ENCODE data around the gene SFXN3. TPM values are rescaled to one million over a fixed set of nuclear protein-coding genes. Genes with fewer than 3 reads are reported as not detected.
A peak's percentile ranks its signal among the peaks of the same experiment; 100 is the strongest.
"Not testable (repeated sequence)": the region's sequence is repeated elsewhere in the genome, so short reads cannot be mapped to it uniquely, and the experiment has no call there.

The SFXN3 gene
- total RNA-seq, 4 donors from 2014 or later = 55.5 to 127 (median 79.6) TPM

DNA sequence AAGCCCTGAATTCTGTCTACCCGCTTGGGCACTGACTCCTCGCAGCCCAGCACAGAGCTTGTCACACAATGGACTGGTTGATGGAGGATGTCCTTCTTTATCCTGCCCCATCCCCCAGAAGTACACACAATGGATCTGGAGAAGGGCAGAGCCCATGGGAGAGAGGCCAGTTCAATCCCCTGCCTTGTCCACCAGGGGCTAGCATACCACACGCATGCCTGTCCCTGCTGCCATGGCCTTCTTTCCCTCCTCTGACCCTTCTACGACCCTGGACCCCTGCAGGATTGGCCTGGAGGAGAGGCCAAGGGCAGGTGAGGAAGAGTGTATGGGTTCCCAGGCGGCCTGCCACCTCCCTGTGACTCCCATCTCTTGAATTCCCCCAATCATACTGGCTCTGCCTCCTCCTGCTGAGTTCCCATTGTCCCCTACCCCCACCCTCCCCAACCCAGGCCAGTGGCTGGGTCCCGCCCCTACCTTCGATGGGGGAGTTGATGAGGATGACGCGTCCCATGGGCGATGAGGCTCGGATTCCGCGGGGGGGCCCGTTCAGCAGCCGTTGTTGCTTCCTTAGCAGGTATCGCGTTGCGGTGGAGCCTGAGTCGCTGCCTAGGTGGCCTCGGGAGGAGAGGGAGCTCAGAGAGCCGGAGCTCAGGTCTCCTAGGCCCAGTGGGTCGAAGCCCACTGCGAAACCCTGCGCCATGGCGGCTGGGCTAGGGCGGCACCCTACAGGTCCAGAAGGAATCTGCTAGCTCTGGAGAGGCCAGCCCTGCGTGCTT lies 1.3 kb upstream of the SFXN3 start:
- no peak for DNase-seq (ENCODE audit: low spot score in 2 of 2)

DNA sequence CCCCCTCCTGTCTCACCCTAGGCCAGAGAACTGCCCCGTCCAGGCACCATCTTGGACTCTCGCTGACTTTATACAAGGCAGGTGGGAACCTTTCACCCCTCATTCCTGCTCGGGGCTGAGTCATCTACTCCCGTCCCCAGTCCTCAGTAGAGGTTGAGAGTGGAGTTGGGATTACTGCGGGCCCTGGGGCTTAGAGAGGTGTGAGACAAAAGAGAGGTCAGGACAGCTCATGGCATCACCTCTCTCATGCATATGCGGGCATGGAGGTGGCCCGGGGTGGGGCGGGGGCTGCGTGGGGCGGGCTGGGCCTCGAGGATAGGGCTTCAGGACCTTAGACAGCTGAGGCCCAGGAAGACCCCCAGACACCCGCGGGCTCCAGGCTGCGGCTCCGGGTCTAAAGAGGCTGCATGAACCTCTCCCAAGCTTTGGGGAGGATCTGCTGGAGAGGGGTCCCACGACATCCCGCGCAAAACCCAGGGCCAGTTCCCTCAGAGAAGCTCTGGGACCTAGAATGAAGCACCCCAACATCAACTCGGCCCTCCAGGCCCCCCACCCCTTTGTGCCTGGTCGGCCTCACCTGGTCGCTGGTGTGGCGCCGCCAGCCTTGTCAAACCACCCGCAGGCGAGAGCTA lies 422 bp upstream of the SFXN3 start:
- DNase-seq (ENCODE audit: low spot score in 2 of 2) = peak in 1 of 2 donors; percentile 86
- TF ChIP-seq POLR2A (IDR thresholded peaks at IDR 0.05) = no peak
- TF ChIP-seq, protein P1, sequence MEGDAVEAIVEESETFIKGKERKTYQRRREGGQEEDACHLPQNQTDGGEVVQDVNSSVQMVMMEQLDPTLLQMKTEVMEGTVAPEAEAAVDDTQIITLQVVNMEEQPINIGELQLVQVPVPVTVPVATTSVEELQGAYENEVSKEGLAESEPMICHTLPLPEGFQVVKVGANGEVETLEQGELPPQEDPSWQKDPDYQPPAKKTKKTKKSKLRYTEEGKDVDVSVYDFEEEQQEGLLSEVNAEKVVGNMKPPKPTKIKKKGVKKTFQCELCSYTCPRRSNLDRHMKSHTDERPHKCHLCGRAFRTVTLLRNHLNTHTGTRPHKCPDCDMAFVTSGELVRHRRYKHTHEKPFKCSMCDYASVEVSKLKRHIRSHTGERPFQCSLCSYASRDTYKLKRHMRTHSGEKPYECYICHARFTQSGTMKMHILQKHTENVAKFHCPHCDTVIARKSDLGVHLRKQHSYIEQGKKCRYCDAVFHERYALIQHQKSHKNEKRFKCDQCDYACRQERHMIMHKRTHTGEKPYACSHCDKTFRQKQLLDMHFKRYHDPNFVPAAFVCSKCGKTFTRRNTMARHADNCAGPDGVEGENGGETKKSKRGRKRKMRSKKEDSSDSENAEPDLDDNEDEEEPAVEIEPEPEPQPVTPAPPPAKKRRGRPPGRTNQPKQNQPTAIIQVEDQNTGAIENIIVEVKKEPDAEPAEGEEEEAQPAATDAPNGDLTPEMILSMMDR (IDR thresholded peaks at IDR 0.05) = no peak
- 9 to 15% methylated on average over 10 to 18 of the region's 25 CpGs for WGBS, 2 donors
- intact Hi-C loops (cut with DNase I; ENCODE audit: low total_unique reads) = no loop called here
- H3K4me3 ChIP-seq (ENCODE audit: low read depth, poor library complexity, severe bottlenecking) = no peak overlapping the region

More for the DNA sequence above, 1.3 kb upstream of the SFXN3 start:
- no peak for TF ChIP-seq POLR2A (IDR thresholded peaks at IDR 0.05)
- TF ChIP-seq, protein P1 (IDR thresholded peaks at IDR 0.05) = no peak
- H3K4me3 ChIP-seq (ENCODE audit: low read depth, poor library complexity, severe bottlenecking) = no peak overlapping the region
- intact Hi-C loops (cut with DNase I; ENCODE audit: low total_unique reads) = no loop called here
- WGBS, 2 donors = 68 to 71% methylated on average over 21 to 27 of the region's 27 CpGs

DNA sequence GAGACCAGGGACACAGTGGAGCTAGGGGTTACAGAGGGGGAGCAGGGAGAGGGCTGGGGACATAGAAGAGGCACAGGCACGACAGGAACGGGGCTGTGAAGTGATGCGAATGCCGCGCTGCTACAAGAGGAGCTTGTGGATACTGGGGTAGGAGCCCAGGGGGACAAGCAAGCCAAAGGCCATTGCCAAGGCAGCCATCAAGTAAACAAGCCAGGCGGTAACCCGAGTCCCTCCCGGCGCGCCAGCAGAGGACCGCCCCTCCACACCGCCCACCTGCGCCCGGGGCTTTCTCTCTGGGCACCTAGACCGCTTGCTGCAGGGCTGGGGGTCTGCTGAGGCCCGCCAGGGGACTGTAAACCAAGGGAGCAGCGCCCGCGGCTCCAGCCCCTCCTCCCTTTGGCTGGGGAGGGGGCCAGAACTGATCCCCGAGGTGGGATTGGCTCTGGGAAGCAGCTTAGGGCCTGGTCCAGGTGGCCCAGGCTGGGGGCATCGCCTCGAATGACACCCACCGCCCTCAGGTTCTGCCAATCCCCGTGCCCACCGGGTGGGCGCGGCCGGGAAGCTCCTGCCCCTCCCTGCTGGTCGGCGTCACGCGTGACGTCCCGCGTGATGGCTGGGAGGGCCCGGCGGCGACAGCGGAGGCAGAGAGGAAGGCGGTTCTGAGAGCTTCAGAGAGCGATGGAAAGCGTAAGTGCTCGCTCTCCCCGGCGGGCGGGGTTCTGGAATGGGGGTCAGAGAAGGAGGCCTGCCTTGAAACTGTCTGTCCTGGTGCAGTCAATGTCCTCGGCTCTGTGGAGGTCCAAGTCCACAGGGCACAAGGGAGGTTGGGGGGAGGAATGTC lies 982 bp downstream of the SFXN3 start:
- WGBS, 2 donors = 0% methylated on average over 40 to 42 of the region's 47 CpGs
- TF ChIP-seq POLR2A (IDR thresholded peaks at IDR 0.05) = peak in 1 of 2 donors; percentile 1
- TF ChIP-seq, protein P1 (IDR thresholded peaks at IDR 0.05) = no peak
- intact Hi-C loops (cut with DNase I; ENCODE audit: low total_unique reads) = no loop called here
- peak overlapping the region; percentile 81 for H3K4me3 ChIP-seq (ENCODE audit: low read depth, poor library complexity, severe bottlenecking)
- DNase-seq (ENCODE audit: low spot score in 2 of 2) = peak; percentile 86 to 97

DNA sequence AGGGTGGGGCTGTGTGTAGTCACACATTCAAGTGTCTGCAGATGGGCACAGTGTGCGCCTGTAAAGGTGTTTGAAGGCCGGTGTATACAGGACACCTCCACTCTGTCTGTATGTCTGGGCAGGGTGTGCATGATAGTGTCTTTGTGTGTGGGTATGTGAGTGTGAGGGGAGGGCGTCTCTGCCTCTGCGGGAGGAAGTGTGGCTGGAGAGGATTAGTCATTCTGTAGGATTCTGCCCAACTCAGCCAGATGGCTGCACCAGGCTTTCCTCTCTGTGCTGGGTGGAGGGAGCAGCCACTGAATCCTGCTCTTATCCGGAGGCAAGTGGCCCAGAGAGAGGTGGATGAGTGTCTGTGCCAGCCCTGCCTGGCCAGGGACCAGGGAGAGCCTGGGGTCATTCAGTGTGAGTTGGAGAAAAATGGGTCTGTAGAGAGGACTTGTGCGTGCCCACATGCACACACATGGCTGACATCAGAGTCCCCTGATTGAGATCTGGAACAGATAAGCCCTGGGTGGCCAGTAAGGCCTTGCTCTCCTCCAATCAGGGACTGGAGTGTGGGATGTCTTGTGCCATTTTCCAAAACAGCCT lies 1.7 kb downstream of the SFXN3 start:
- TF ChIP-seq, protein P1 (IDR thresholded peaks at IDR 0.05) = no peak
- no peak for TF ChIP-seq POLR2A (IDR thresholded peaks at IDR 0.05)
- DNase-seq (ENCODE audit: low spot score in 2 of 2) = peak; percentile 74 to 94
- WGBS, 2 donors = 2 to 3% methylated on average over 6 of the region's 6 CpGs
- intact Hi-C loops (cut with DNase I; ENCODE audit: low total_unique reads) = no loop called here
- H3K4me3 ChIP-seq (ENCODE audit: low read depth, poor library complexity, severe bottlenecking) = peak overlapping the region; percentile 81

DNA sequence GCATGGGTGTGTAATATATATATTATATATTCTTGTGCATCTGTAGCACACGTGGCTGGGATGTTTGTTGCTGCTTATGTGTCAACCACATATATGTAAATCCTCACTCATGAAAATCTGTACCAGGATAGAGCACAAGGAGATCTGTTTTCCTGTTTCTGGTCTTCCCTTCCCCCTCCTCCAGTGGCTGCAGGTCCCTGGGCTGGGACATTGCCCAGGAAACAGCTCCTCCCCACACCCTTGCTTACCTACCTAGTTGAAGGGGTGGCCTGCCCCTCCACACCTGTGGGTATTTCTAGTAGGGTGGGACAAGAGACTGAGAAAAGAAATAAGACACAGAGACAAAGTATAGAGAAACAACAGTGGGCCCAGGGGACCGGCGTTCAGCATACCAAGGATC lies 2.2 kb downstream of the SFXN3 start:
- H3K4me3 ChIP-seq (ENCODE audit: low read depth, poor library complexity, severe bottlenecking) = no peak overlapping the region
- DNase-seq (ENCODE audit: low spot score in 2 of 2) = no peak
- TF ChIP-seq POLR2A (IDR thresholded peaks at IDR 0.05) = no peak
- TF ChIP-seq, protein P1 (IDR thresholded peaks at IDR 0.05) = no peak
- intact Hi-C loops (cut with DNase I; ENCODE audit: low total_unique reads) = no loop called here
- 49 to 55% methylated on average over 3 of the region's 3 CpGs for WGBS, 2 donors

DNA sequence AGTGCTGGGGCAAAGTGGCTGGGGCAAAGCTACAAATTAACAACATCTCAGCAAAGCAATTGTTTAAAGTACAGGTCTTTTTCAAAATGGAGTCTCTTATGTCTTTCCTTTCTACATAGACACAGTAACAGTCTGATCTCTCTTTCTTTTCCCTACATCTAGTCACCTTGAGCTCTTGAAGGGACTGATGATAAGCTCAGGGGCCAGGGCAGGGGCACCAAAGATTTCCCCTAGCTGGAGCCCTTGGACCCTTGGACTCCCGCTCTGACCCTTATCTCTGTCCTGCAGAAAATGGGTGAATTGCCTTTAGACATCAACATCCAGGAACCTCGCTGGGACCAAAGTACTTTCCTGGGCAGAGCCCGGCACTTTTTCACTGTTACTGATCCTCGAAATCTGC lies 3.4 kb downstream of the SFXN3 start:
- H3K4me3 ChIP-seq (ENCODE audit: low read depth, poor library complexity, severe bottlenecking); DNase-seq (ENCODE audit: low spot score in 2 of 2); intact Hi-C loops (cut with DNase I; ENCODE audit: low total_unique reads): not testable (repeated sequence)
- WGBS, 2 donors = 92 to 96% methylated on average over 4 of the region's 4 CpGs

All from lower leg skin (tissue), 4 donors.